IMR-90 (cell line): ENCODE data around the gene FOXL1. TPM values are rescaled to one million over a fixed set of nuclear protein-coding genes. Genes with fewer than 3 reads are reported as not detected.

Experiments used
- ATAC-seq: fragments of 200-7000 bp; cut with Tn5 transposase; 2 replicates; pipeline ENCODE4 v1.9.1; 2020; ENCODE audit warnings: low read depth, mild to moderate bottlenecking, moderate library complexity
- BruUV-seq: library from RNA; stranded (reverse); fragments of 400-500 nt; replicated peaks from 2 replicates; lab custom pipeline; 2021; lab: Mats Ljungman, UMichigan
- CTCF ChIA-PET: fragments of 300-600 bp; formaldehyde crosslinking; extraction: SDS; loops from one replicate; lab custom pipeline; 2021; ENCODE audit warnings: antibody characterized with exemption; lab: Yijun Ruan, JAX
- POLR2A ChIA-PET: fragments of 300-600 bp; sonication (Branson Sonifier 250); formaldehyde crosslinking; loops from one replicate; lab custom pipeline; 2022; ENCODE audit warnings: antibody characterized with exemption; ENCODE audit not compliant: unreplicated experiment; lab: Charles Lee
- DNase-seq: peaks from one replicate; pipeline ENCODE4 v3.0.0; 2013
- H2AFZ ChIP-seq: replicated peaks from 2 replicates; pipeline ENCODE3; 2013; ENCODE audit warnings: low read length, mild to moderate bottlenecking; ENCODE audit not compliant: poor library complexity
- H2AK5ac ChIP-seq: 2 replicates; pipeline ENCODE4 v1.6.1; 2013; ENCODE audit warnings: low read depth, low read length, inconsistent platforms
- H2AK9ac ChIP-seq: replicated peaks from 2 replicates; pipeline ENCODE3; 2013; ENCODE audit warnings: mild to moderate bottlenecking, low read depth, low read length, moderate library complexity; ENCODE audit not compliant: poor library complexity
- H2BK120ac ChIP-seq: 2 replicates; pipeline ENCODE4 v1.6.1; 2013; ENCODE audit warnings: low read depth, low read length, inconsistent platforms
- H2BK15ac ChIP-seq: 3 replicates; pipeline ENCODE4 v1.6.1; 2013; ENCODE audit warnings: low read depth, low read length, inconsistent platforms
- H2BK20ac ChIP-seq: 2 replicates; pipeline ENCODE4 v1.6.1; 2013; ENCODE audit warnings: low read depth, mild to moderate bottlenecking, inconsistent platforms, low read length, moderate library complexity
- H2BK5ac ChIP-seq: 2 replicates; pipeline ENCODE4 v1.6.1; 2013; ENCODE audit warnings: mild to moderate bottlenecking, low read depth, low read length, inconsistent platforms; ENCODE audit not compliant: poor library complexity, severe bottlenecking
- H3K14ac ChIP-seq: replicated peaks from 2 replicates; pipeline ENCODE4 v1.6.1; 2013; ENCODE audit warnings: low read depth, low read length, inconsistent platforms
- H3K18ac ChIP-seq: 2 replicates; pipeline ENCODE4 v1.6.1; 2013; ENCODE audit warnings: low read depth, low read length, control low read depth
- H3K23ac ChIP-seq: 2 replicates; pipeline ENCODE4 v1.6.1; 2013; ENCODE audit warnings: low read depth, low read length, inconsistent platforms
- H3K27ac ChIP-seq: 2 replicates; pipeline ENCODE4 v1.5.1; 2013; ENCODE audit warnings: mild to moderate bottlenecking, control low read depth, low read length; ENCODE audit not compliant: insufficient read depth
- H3K27me3 ChIP-seq: 2 replicates; pipeline ENCODE4 v1.6.1; 2013; ENCODE audit warnings: low read length; ENCODE audit not compliant: control insufficient read depth, insufficient read depth
- H3K36me3 ChIP-seq: 2 replicates; pipeline ENCODE4 v1.6.1; 2013; ENCODE audit warnings: low read length, mixed read lengths; ENCODE audit not compliant: control insufficient read depth, insufficient read depth
- H3K4ac ChIP-seq: 2 replicates; pipeline ENCODE4 v1.6.1; 2013; ENCODE audit warnings: low read depth, low read length, inconsistent platforms
- H3K4me1 ChIP-seq: 2 replicates; pipeline ENCODE4 v1.6.1; 2013; ENCODE audit warnings: low read length, mixed read lengths; ENCODE audit not compliant: control insufficient read depth, insufficient read depth
- H3K4me2 ChIP-seq: 2 replicates; pipeline ENCODE4 v1.6.1; 2013; ENCODE audit warnings: low read depth, mild to moderate bottlenecking, control low read depth, low read length, moderate library complexity
- H3K4me3 ChIP-seq: 2 replicates; pipeline ENCODE4 v1.5.1; 2013; ENCODE audit warnings: low read depth, mild to moderate bottlenecking, control low read depth, low read length, moderate library complexity; ENCODE audit not compliant: insufficient read depth
- H3K56ac ChIP-seq: 2 replicates; pipeline ENCODE4 v1.6.1; 2013; ENCODE audit warnings: low read length, inconsistent platforms; ENCODE audit not compliant: insufficient read depth; ENCODE audit errors: extremely low read depth
- H3K79me1 ChIP-seq, 2 experiments: 2 replicates each; pipeline ENCODE4 v1.6.1; 2013; ENCODE audit warnings: low read length in 2 of 2, inconsistent platforms in 1 of 2, low read depth in 1 of 2
- H3K9ac ChIP-seq: 2 replicates; pipeline ENCODE4 v1.6.1; 2013; ENCODE audit warnings: low read depth, low read length, control low read depth
- H3K9me1 ChIP-seq: 2 replicates; pipeline ENCODE4 v1.6.1; 2013; ENCODE audit warnings: low read length, inconsistent platforms; ENCODE audit not compliant: insufficient read depth
- H3K9me3 ChIP-seq: 2 replicates; pipeline ENCODE4 v1.6.1; 2013; ENCODE audit warnings: low read length; ENCODE audit not compliant: control insufficient read depth, insufficient read depth
- H4K20me1 ChIP-seq: 2 replicates; pipeline ENCODE4 v1.6.1; 2013; ENCODE audit warnings: low read length, inconsistent platforms; ENCODE audit not compliant: insufficient read depth
- H4K5ac ChIP-seq: 2 replicates; pipeline ENCODE4 v1.6.1; 2013; ENCODE audit warnings: mild to moderate bottlenecking, low read depth, low read length, control low read depth
- H4K8ac ChIP-seq, 2 experiments: 2 replicates each; pipeline ENCODE4 v1.6.1; 2013; ENCODE audit warnings: low read depth in 2 of 2, low read length in 2 of 2, control low read depth in 1 of 2, inconsistent platforms in 1 of 2
- H4K91ac ChIP-seq: 2 replicates; pipeline ENCODE4 v1.6.1; 2013; ENCODE audit warnings: low read depth, low read length, inconsistent platforms; ENCODE audit not compliant: insufficient read depth
- ELK1 ChIP-seq: fragments of 150-350 bp; IDR thresholded peaks from 2 replicates; pipeline ENCODE4 v1.6.1; 2016; ENCODE audit warnings: low read depth, mild to moderate bottlenecking, low read length, moderate library complexity, borderline replicate concordance
- MAZ ChIP-seq: IDR thresholded peaks from 2 replicates; pipeline ENCODE4 v1.6.1; 2012; ENCODE audit warnings: low read depth, mild to moderate bottlenecking, low read length, improper control_type of control experiment, moderate library complexity, borderline replicate concordance
- NFE2L2 ChIP-seq: fragments of 150-350 bp; IDR thresholded peaks from 2 replicates; pipeline ENCODE4 v1.6.1; 2016; ENCODE audit warnings: low read depth, mild to moderate bottlenecking, low read length
- POLR2A ChIP-seq: IDR thresholded peaks from 2 replicates; pipeline ENCODE4 v1.6.1; 2012; ENCODE audit warnings: mild to moderate bottlenecking, low read depth, low read length
- RCOR1 ChIP-seq: IDR thresholded peaks from 2 replicates; pipeline ENCODE4 v1.6.1; 2012; ENCODE audit warnings: mild to moderate bottlenecking, low read length, improper control_type of control experiment; ENCODE audit not compliant: insufficient replicate concordance
- RFX5 ChIP-seq: IDR thresholded peaks from 2 replicates; pipeline ENCODE4 v1.8.0; 2012; ENCODE audit warnings: low read depth, mild to moderate bottlenecking, low read length, moderate library complexity
- SMC3 ChIP-seq: fragments of 150-350 bp; IDR thresholded peaks from 2 replicates; pipeline ENCODE4 v1.6.1; 2016; ENCODE audit warnings: low read depth, mild to moderate bottlenecking, antibody characterized with exemption, low read length, moderate library complexity
- USF2 ChIP-seq: fragments of 150-350 bp; IDR thresholded peaks from 2 replicates; pipeline ENCODE4 v1.6.1; 2017; ENCODE audit warnings: mild to moderate bottlenecking, antibody characterized with exemption, low read length, low read depth
- WGBS, 2 experiments: methylation state at CpG; one replicate each; pipeline versions ENCODE4 v1.1.5 to v1.1.7; 2013; ENCODE audit warnings: missing lambda C conversion rate in 2 of 2; ENCODE audit not compliant: insufficient read length in 1 of 2; ENCODE audit errors: extremely low coverage in 2 of 2; 5-methylcytosine and 5-hydroxymethylcytosine counted together
- dilution Hi-C: fragments of 300-500 bp; cut with HindIII; formaldehyde crosslinking; loops from one replicate; pipeline ENCODE4 v1.14.3; 2018; ENCODE audit warnings: low sequenced_read_pairs; ENCODE audit not compliant: unreplicated experiment
- in situ Hi-C: fragments of 300-500 bp; cut with MboI; formaldehyde crosslinking; loops from 3 replicates; pipeline ENCODE4 v1.14.3; 2019; ENCODE audit warnings: low sequenced_read_pairs, inconsistent platforms, mixed read lengths
- intact Hi-C: fragments of 100-400 bp; cut with micrococcal nuclease; formaldehyde crosslinking; loops from 2 replicates; pipeline ENCODE4 v1.10.0; 2022
- polyA plus RNA-seq, 3 experiments: library from polyadenylated mRNA; depleted of rRNA; stranded (reverse); fragments of >200 nt; gene quantifications; 2 replicates each; pipeline ENCODE4 v1.2.3, GENCODE V29; 2012; ENCODE audit warnings: low replicate concordance in 1 of 3
- total RNA-seq: library from RNA; depleted of rRNA; stranded (reverse); fragments of >200 nt; gene quantifications from 2 replicates; pipeline ENCODE4 v1.2.3, GENCODE V29; 2012

FOXL1 gene
- total and polyA plus RNA-seq, 2 of the 4 experiments (the other 2 are of a cell fraction): 15.2 to 25.8 TPM

- peak within 1 kb of the TSS; percentile 93 for H2AFZ ChIP-seq
- H2AK5ac ChIP-seq: peak within 1 kb of the TSS; percentile 93
- peak within 1 kb of the TSS; percentile 49; the same call in 1 of the 2 replicates for H3K18ac ChIP-seq
- H2BK120ac ChIP-seq: peak within 1 kb of the TSS; percentile 24; the same call in 1 of the 2 replicates
- ChIA-PET CTCF (no interaction called here), POLR2A (no interaction called here)
- no peaks in the 10 kb centered on the region for H4K20me1 ChIP-seq
- peak within 1 kb of the TSS; percentile 77 for H3K23ac ChIP-seq
- intact Hi-C loops (no loop called here), in situ Hi-C loops (no loop called here), dilution Hi-C loops (no loop called here)
- peak within 1 kb of the TSS; percentile 98 for H4K5ac ChIP-seq
- H2BK5ac ChIP-seq: peak within 1 kb of the TSS; percentile 59
- no peak for TF ChIP-seq RCOR1
- no peak for TF ChIP-seq RFX5
- TF ChIP-seq ELK1: no peak
- no peak for TF ChIP-seq USF2
- TF ChIP-seq MAZ: peak; percentile 95
- TF ChIP-seq SMC3: 0 out of 2 replicates have a peak, but pooled peaks have one; percentile 0
- no peak for TF ChIP-seq NFE2L2
- peak; percentile 89 for TF ChIP-seq POLR2A
- H3K4me2 ChIP-seq: peak within 1 kb of the TSS; percentile 98
- no peaks in the 10 kb centered on the region for H3K27me3 ChIP-seq
- H3K4me1 ChIP-seq: peaks cover 7% of the 10 kb centered on the region; the same call in 1 of the 2 replicates
- peak within 1 kb of the TSS; percentile 85 for H4K91ac ChIP-seq
- peak within 1 kb of the TSS; percentile 94 for H3K4ac ChIP-seq
- peak within 1 kb of the TSS; percentile 77 for H3K4me3 ChIP-seq
- peak within 1 kb of the TSS; percentile 99 for H2AK9ac ChIP-seq
- BruUV-seq: no TSS peak
- peaks cover 13% of the 10 kb centered on the region for H3K36me3 ChIP-seq
- peak within 1 kb of the TSS; percentile 70 for H3K56ac ChIP-seq
- peaks cover 18 to 37% of the 10 kb centered on the region in 2 experiments for H3K79me1 ChIP-seq
- peak within 1 kb of the TSS; percentile 85 for H3K27ac ChIP-seq
- H3K14ac ChIP-seq: peak within 1 kb of the TSS; percentile 98
- H4K8ac ChIP-seq: peak within 1 kb of the TSS; percentile 96 to 99
- H2BK15ac ChIP-seq: peak within 1 kb of the TSS; percentile 6; the same call in 2 of the 3 replicates
- ATAC-seq (peak; percentile 95), DNase-seq (peak; percentile 91)
- H2BK20ac ChIP-seq: no peak within 1 kb of the TSS
- H3K9me3 ChIP-seq: no peaks in the 10 kb centered on the region
- peak within 1 kb of the TSS; percentile 93 for H3K9ac ChIP-seq
- H3K9me1 ChIP-seq: peaks cover 7% of the 10 kb centered on the region
- 7% methylated on average over 40 of the region's 70 CpGs; no CpG with 5 or more reads in 1 of the 2 experiments for WGBS, 2 experiments
These were observed 23.2 kb upstream of the FOXL1 start, which contains the start of gene MTHFSD for GRCh38 chr16:86554917-86555703. Gene MTHFSD, minus strand, starts transcription at chr16:86555235. Its CDS starts 51 bp downstream, at chr16:86555184.
